Measurements from ENCODE around the gene MYLK. TPM values are rescaled to one million over a fixed set of nuclear protein-coding genes. Genes with fewer than 3 reads are reported as not detected.

Gene MYLK
- total RNA-seq, 1 donor from 2014 or later = 57.8 TPM

- DNase-seq (ENCODE audit: extremely low read depth, low read depth, low spot score) = no peak
These were observed 51.3 kb downstream of the MYLK start for GRCh38 chr3:123832692-123833397.

- DNase-seq (ENCODE audit: extremely low read depth, low read depth, low spot score) = no peak
These were observed 52.7 kb downstream of the MYLK start for GRCh38 chr3:123831420-123831819.

GRCh38 chr3:123821920-123822319 lies 62.2 kb downstream of the MYLK start:
- no peak for DNase-seq (ENCODE audit: extremely low read depth, low read depth, low spot score)

- no peak for DNase-seq (ENCODE audit: extremely low read depth, low read depth, low spot score)
These were observed 64.2 kb downstream of the MYLK start for GRCh38 chr3:123819949-123820348.

GRCh38 chr3:123818921-123819429 lies 65.2 kb downstream of the MYLK start:
- DNase-seq (ENCODE audit: extremely low read depth, low read depth, low spot score) = no peak

- no peak for DNase-seq (ENCODE audit: extremely low read depth, low read depth, low spot score)
These were observed 65.7 kb downstream of the MYLK start for GRCh38 chr3:123818324-123818920.

- DNase-seq (ENCODE audit: extremely low read depth, low read depth, low spot score) = no peak
These were observed 66.7 kb downstream of the MYLK start for GRCh38 chr3:123817413-123817812.

GRCh38 chr3:123816673-123817207 lies 67.4 kb downstream of the MYLK start:
- no peak for DNase-seq (ENCODE audit: extremely low read depth, low read depth, low spot score)

GRCh38 chr3:123815981-123816380 lies 68.2 kb downstream of the MYLK start:
- no peak for DNase-seq (ENCODE audit: extremely low read depth, low read depth, low spot score)

GRCh38 chr3:123813876-123814275 lies 70.3 kb downstream of the MYLK start:
- no peak for DNase-seq (ENCODE audit: extremely low read depth, low read depth, low spot score)

- DNase-seq (ENCODE audit: extremely low read depth, low read depth, low spot score) = peak; percentile 70
These were observed 74.5 kb downstream of the MYLK start for GRCh38 chr3:123809597-123809996.

- no peak for DNase-seq (ENCODE audit: extremely low read depth, low read depth, low spot score)
These were observed 75.3 kb downstream of the MYLK start for GRCh38 chr3:123808812-123809211.

GRCh38 chr3:123807820-123808219 lies 76.3 kb downstream of the MYLK start:
- no peak for DNase-seq (ENCODE audit: extremely low read depth, low read depth, low spot score)

GRCh38 chr3:123805504-123805903 lies 78.6 kb downstream of the MYLK start:
- no peak for DNase-seq (ENCODE audit: extremely low read depth, low read depth, low spot score)

GRCh38 chr3:123805101-123805500 lies 79.0 kb downstream of the MYLK start:
- DNase-seq (ENCODE audit: extremely low read depth, low read depth, low spot score) = no peak

GRCh38 chr3:123804676-123805075 lies 79.5 kb downstream of the MYLK start:
- DNase-seq (ENCODE audit: extremely low read depth, low read depth, low spot score) = no peak

- no peak for DNase-seq (ENCODE audit: extremely low read depth, low read depth, low spot score)
These were observed 80.6 kb downstream of the MYLK start for GRCh38 chr3:123803521-123803920.

- no peak for DNase-seq (ENCODE audit: extremely low read depth, low read depth, low spot score)
These were observed 82.0 kb downstream of the MYLK start for GRCh38 chr3:123802007-123802625.

- no peak for DNase-seq (ENCODE audit: extremely low read depth, low read depth, low spot score)
These were observed 82.7 kb downstream of the MYLK start for GRCh38 chr3:123801474-123801873.

- no peak for DNase-seq (ENCODE audit: extremely low read depth, low read depth, low spot score)
These were observed 83.8 kb downstream of the MYLK start for GRCh38 chr3:123800362-123800682.

GRCh38 chr3:123799544-123800361 lies 84.4 kb downstream of the MYLK start:
- no peak for DNase-seq (ENCODE audit: extremely low read depth, low read depth, low spot score)
